HS-27A (cell line): ENCODE results near the gene MYOF.
"Not testable (repeated sequence)": the region's sequence is repeated elsewhere in the genome, so short reads cannot be mapped to it uniquely, and the experiment has no call there.

Experiments
- DNase-seq: peaks from one replicate; pipeline ENCODE4 v3.0.0-alpha.2; 2012; ENCODE audit warnings: low read depth, missing footprints

Gene MYOF

GRCh38 chr10:93296151-93296550, 186.0 kb downstream of the MYOF start:
- DNase-seq = no peak

GRCh38 chr10:93293999-93294398, 188.1 kb downstream of the MYOF start:
- no peak for DNase-seq

GRCh38 chr10:93290661-93291354, 191.3 kb downstream of the MYOF start:
- no peak for DNase-seq

GRCh38 chr10:93288679-93289634, 193.2 kb downstream of the MYOF start:
- DNase-seq = peak; percentile 86

- DNase-seq = no peak
Measured at GRCh38 chr10:93287775-93288174, 194.4 kb downstream of the MYOF start.

- DNase-seq = not testable (repeated sequence)
Measured at GRCh38 chr10:93284246-93284645, 197.9 kb downstream of the MYOF start.

GRCh38 chr10:93281367-93281720, 200.8 kb downstream of the MYOF start:
- DNase-seq = no peak

GRCh38 chr10:93280699-93281366, 201.3 kb downstream of the MYOF start:
- DNase-seq = no peak

- no peak for DNase-seq
Measured at GRCh38 chr10:93280121-93280698, 201.9 kb downstream of the MYOF start.

- DNase-seq = no peak
Measured at GRCh38 chr10:93277360-93277759, 204.8 kb downstream of the MYOF start.

GRCh38 chr10:93274419-93274818, 207.7 kb downstream of the MYOF start:
- no peak for DNase-seq

- no peak for DNase-seq
Measured at GRCh38 chr10:93272884-93273675, 209.1 kb downstream of the MYOF start.

GRCh38 chr10:93271347-93271746, 210.8 kb downstream of the MYOF start:
- DNase-seq = no peak

- no peak for DNase-seq
Measured at GRCh38 chr10:93269281-93269680, 212.9 kb downstream of the MYOF start.

GRCh38 chr10:93268021-93268420, 214.1 kb downstream of the MYOF start:
- no peak for DNase-seq

- no peak for DNase-seq
Measured at GRCh38 chr10:93267521-93267920, 214.6 kb downstream of the MYOF start.

- no peak for DNase-seq
Measured at GRCh38 chr10:93266858-93267257, 215.3 kb downstream of the MYOF start.

- DNase-seq = no peak
Measured at GRCh38 chr10:93261961-93262610, 220.0 kb downstream of the MYOF start.

- no peak for DNase-seq
Measured at GRCh38 chr10:93261089-93261488, 221.0 kb downstream of the MYOF start.

GRCh38 chr10:93259126-93259525, 223.0 kb downstream of the MYOF start:
- no peak for DNase-seq
